ENCODE measurements around the gene ONECUT3.

DNA sequence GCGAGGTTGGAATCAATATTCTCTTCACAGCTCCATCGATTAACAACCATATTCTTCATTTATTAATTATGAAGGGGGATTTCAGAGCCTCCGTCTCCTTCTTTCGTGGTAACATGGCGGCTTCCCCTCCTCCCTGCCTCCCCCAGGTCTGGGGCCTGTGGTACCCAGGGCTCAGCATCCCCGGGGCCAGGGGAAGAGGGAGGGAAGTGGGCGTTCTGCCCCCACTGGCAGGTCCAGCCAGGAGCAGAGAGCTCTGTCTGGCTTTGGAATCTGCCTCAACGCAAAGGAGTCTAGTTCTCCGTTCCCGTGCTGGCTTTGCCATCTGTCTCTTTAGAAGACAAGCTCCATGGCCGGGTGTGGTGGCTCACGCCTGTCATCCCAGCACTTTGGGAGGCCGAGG, 37.8 kb upstream of the ONECUT3 start:
- TF ChIP-seq, protein P1, sequence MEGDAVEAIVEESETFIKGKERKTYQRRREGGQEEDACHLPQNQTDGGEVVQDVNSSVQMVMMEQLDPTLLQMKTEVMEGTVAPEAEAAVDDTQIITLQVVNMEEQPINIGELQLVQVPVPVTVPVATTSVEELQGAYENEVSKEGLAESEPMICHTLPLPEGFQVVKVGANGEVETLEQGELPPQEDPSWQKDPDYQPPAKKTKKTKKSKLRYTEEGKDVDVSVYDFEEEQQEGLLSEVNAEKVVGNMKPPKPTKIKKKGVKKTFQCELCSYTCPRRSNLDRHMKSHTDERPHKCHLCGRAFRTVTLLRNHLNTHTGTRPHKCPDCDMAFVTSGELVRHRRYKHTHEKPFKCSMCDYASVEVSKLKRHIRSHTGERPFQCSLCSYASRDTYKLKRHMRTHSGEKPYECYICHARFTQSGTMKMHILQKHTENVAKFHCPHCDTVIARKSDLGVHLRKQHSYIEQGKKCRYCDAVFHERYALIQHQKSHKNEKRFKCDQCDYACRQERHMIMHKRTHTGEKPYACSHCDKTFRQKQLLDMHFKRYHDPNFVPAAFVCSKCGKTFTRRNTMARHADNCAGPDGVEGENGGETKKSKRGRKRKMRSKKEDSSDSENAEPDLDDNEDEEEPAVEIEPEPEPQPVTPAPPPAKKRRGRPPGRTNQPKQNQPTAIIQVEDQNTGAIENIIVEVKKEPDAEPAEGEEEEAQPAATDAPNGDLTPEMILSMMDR (IDR thresholded peaks at IDR 0.05): no peak
- no peak for TF ChIP-seq POLR2A (IDR thresholded peaks at IDR 0.05)
